ENCODE measurements around the gene PMAIP1. TPM values are rescaled to one million over a fixed set of nuclear protein-coding genes. Genes with fewer than 3 reads are reported as not detected.

PMAIP1 gene
- total RNA-seq, 2 donors from 2014 or later = not detected

- Histone ChIP-seq H3K4me3 (no peak overlapping the region), H3K9me3 (no peaks in the 10 kb centered on the region), H3K27ac (no peak overlapping the region), H3K27me3 (replicated peaks; ENCODE audit: insufficient read depth) (no peaks in the 10 kb centered on the region), H3K4me1 (ENCODE audit: control insufficient read depth in 1 of 2, low read depth in 2 of 2) (no peaks in the 10 kb centered on the region), H3K36me3 (no peaks in the 10 kb centered on the region)
- DNase-seq (ENCODE audit: low spot score) (no peak), ATAC-seq (ENCODE audit: insufficient number of reproducible peaks, low FRiP score, low read depth) (no peak)
- TF ChIP-seq CTCF (IDR thresholded peaks at IDR 0.05) = no peak
These were observed 23.5 kb upstream of the PMAIP1 start for GRCh38 chr18:59876310-59876626.

GRCh38 chr18:59877361-59877760 lies 22.4 kb upstream of the PMAIP1 start:
- ATAC-seq (ENCODE audit: insufficient number of reproducible peaks, low FRiP score, low read depth) = no peak
- no peak for DNase-seq (ENCODE audit: low spot score)
- H3K4me3 ChIP-seq = no peak overlapping the region
- no peaks in the 10 kb centered on the region for H3K4me1 ChIP-seq (ENCODE audit: control insufficient read depth in 1 of 2, low read depth in 2 of 2)
- H3K36me3 ChIP-seq = no peaks in the 10 kb centered on the region
- TF ChIP-seq CTCF (IDR thresholded peaks at IDR 0.05) = no peak
- H3K9me3 ChIP-seq = no peaks in the 10 kb centered on the region
- no peaks in the 10 kb centered on the region for H3K27me3 ChIP-seq (replicated peaks; ENCODE audit: insufficient read depth)
- H3K27ac ChIP-seq = no peak overlapping the region

GRCh38 chr18:59878644-59879043 lies 21.2 kb upstream of the PMAIP1 start:
- Histone ChIP-seq H3K9me3 (no peaks in the 10 kb centered on the region), H3K27me3 (replicated peaks; ENCODE audit: insufficient read depth) (no peaks in the 10 kb centered on the region), H3K27ac (no peak overlapping the region), H3K4me3 (no peak overlapping the region), H3K36me3 (no peaks in the 10 kb centered on the region), H3K4me1 (ENCODE audit: control insufficient read depth in 1 of 2, low read depth in 2 of 2) (no peaks in the 10 kb centered on the region)
- DNase-seq (ENCODE audit: low spot score) (no peak), ATAC-seq (ENCODE audit: insufficient number of reproducible peaks, low FRiP score, low read depth) (no peak)
- no peak for TF ChIP-seq CTCF (IDR thresholded peaks at IDR 0.05)

GRCh38 chr18:59881728-59882656 lies 17.8 kb upstream of the PMAIP1 start:
- Histone ChIP-seq H3K4me1 (ENCODE audit: control insufficient read depth in 1 of 2, low read depth in 2 of 2) (no peaks in the 10 kb centered on the region), H3K27me3 (replicated peaks; ENCODE audit: insufficient read depth) (no peaks in the 10 kb centered on the region), H3K27ac (no peak overlapping the region), H3K4me3 (no peak overlapping the region), H3K9me3 (no peaks in the 10 kb centered on the region), H3K36me3 (no peaks in the 10 kb centered on the region)
- DNase-seq (ENCODE audit: low spot score) = no peak
- no peak for TF ChIP-seq CTCF (IDR thresholded peaks at IDR 0.05)
- ATAC-seq (ENCODE audit: insufficient number of reproducible peaks, low FRiP score, low read depth) = no peak

- no peak for TF ChIP-seq CTCF (IDR thresholded peaks at IDR 0.05)
- Histone ChIP-seq H3K36me3 (no peaks in the 10 kb centered on the region), H3K4me3 (no peak overlapping the region), H3K27me3 (replicated peaks; ENCODE audit: insufficient read depth) (no peaks in the 10 kb centered on the region), H3K27ac (no peak overlapping the region), H3K9me3 (no peaks in the 10 kb centered on the region), H3K4me1 (ENCODE audit: control insufficient read depth in 1 of 2, low read depth in 2 of 2) (no peaks in the 10 kb centered on the region)
- ATAC-seq (ENCODE audit: insufficient number of reproducible peaks, low FRiP score, low read depth) (no peak), DNase-seq (ENCODE audit: low spot score) (no peak)
These were observed 15.4 kb upstream of the PMAIP1 start for GRCh38 chr18:59884351-59884750.

Measured in thoracic aorta (tissue), 2 donors.